GM12874 (cell line): Measurements from ENCODE around the gene NCKAP5.
A peak's percentile ranks its signal among the peaks of the same experiment; 100 is the strongest.

Source experiments
- TF ChIP-seq, protein P1 (sequence below): IDR thresholded peaks from 2 replicates; pipeline ENCODE4 v1.5.1; 2011; ENCODE audit warnings: low read depth, mild to moderate bottlenecking, control low read depth, low read length, moderate library complexity; ENCODE audit not compliant: insufficient read depth

Gene NCKAP5

DNA sequence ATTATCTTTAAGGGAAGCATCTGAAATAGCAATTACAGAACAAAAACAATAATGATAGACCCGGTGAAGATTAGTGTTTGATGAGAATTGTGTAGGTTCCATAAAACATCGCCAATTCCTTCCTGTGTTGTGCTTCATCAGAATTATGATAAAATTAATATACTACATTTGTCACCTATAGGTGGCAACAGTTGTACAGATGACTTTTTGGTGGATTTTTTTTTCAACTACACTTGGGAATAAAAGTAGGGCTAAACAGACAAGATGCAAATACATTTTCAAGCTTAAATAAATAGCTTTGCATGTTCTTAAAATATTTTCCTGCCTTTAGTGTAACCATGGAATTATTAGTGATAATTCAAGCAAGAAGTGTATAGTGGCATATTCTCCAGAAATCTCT is 891.3 kb downstream of the NCKAP5 start:
- TF ChIP-seq, protein P1, sequence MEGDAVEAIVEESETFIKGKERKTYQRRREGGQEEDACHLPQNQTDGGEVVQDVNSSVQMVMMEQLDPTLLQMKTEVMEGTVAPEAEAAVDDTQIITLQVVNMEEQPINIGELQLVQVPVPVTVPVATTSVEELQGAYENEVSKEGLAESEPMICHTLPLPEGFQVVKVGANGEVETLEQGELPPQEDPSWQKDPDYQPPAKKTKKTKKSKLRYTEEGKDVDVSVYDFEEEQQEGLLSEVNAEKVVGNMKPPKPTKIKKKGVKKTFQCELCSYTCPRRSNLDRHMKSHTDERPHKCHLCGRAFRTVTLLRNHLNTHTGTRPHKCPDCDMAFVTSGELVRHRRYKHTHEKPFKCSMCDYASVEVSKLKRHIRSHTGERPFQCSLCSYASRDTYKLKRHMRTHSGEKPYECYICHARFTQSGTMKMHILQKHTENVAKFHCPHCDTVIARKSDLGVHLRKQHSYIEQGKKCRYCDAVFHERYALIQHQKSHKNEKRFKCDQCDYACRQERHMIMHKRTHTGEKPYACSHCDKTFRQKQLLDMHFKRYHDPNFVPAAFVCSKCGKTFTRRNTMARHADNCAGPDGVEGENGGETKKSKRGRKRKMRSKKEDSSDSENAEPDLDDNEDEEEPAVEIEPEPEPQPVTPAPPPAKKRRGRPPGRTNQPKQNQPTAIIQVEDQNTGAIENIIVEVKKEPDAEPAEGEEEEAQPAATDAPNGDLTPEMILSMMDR = no peak

DNA sequence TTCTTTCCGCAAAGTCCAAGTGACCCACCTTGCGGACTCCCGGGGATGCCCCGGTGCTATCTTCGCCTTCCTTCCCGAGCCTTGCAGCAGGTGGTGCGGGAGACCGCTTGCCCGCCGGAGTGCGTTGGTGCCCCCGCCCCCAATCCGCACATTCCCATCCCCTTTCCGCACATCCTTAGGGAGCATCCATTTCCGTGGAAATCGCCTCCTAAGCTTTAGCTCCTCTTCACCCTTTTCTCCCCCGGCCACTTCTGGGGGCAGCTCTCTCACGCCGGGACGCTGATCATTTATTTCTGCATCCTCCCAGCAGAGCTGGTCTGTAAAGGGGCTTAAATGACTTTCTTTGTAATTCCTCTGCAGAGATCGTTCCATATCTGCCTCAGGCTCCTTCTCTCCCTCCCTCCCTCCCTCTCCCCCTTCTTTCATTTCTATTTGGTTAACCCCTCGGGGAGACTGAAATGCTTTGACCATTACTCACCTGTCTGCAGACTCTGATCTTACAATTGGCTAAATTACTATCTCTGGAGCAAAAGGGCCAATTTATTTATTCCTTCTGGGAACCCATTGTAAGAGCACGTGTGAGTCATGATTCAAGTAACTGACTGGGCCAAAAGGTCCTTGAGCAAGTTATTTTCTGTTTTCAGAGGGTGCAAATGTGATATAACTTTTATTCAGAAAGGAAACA is 897.0 kb downstream of the NCKAP5 start:
- TF ChIP-seq, protein P1 = no peak

DNA sequence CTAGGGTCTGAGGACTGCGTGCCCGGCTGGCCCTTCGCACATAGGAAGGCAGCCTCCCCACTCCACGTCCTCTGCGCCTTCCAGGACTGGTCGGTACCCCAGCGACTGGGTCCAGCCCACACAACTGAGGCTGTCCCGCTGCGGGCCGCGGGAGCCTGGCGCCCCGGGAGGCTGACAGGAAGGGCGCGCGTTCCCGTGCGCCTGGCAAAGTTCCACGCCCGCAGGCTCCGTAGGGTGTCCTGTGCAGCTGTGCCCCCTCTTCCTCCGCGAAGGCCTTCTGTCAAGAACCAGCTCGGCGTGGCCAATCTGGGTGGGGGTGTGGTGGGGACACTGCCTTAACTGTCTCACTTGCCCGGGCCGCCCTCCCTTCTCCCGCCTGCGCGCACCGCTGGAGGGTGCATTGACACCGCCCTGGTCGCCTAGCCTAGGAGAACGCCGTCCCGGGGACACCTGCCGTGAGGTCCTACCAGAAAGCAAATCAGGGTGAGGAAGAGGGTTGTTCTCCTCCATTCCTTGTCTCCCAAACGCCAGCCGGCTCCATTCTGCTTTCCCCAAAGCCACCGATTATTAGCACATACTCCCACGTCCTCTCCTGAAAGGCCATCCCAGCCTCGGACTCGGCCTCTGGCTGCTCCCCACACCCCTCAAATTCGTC is 897.6 kb downstream of the NCKAP5 start:
- TF ChIP-seq, protein P1 = no peak

DNA sequence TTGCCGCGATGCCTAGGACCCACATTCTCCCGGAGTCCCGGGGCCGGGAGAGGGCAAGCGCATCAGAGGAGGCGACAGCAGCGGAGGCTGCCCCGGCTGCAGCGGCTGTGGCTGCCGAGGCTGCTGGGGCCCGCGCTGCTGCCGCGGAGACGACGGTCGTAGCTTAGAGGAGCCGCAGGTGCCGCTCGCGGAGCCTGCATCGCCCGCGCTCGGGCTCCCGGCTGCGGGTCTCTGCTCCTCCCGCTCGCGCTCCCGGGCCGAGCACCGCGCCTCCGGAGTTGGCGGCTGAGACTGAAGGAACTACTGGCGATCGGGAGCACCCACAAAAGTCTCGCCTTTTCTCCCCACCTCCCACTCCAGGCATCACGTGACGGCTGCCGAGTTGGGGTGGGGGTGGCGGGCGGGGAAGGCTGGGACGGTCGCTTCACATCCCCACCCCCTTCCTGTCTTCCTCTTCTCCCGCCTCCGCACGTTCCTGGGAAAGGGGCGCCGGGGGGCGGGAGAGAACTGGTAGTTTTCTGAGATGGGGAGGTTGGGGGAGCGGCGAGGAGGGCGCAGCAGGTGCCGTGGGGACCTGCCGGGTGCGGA is 898.3 kb downstream of the NCKAP5 start, which contains the start of gene LYPD1:
Gene LYPD1, minus strand, starts transcription at position 298 of the 588 bp plus-strand sequence. Its CDS starts 273 bp downstream, at position 25.
- TF ChIP-seq, protein P1 = no peak

DNA sequence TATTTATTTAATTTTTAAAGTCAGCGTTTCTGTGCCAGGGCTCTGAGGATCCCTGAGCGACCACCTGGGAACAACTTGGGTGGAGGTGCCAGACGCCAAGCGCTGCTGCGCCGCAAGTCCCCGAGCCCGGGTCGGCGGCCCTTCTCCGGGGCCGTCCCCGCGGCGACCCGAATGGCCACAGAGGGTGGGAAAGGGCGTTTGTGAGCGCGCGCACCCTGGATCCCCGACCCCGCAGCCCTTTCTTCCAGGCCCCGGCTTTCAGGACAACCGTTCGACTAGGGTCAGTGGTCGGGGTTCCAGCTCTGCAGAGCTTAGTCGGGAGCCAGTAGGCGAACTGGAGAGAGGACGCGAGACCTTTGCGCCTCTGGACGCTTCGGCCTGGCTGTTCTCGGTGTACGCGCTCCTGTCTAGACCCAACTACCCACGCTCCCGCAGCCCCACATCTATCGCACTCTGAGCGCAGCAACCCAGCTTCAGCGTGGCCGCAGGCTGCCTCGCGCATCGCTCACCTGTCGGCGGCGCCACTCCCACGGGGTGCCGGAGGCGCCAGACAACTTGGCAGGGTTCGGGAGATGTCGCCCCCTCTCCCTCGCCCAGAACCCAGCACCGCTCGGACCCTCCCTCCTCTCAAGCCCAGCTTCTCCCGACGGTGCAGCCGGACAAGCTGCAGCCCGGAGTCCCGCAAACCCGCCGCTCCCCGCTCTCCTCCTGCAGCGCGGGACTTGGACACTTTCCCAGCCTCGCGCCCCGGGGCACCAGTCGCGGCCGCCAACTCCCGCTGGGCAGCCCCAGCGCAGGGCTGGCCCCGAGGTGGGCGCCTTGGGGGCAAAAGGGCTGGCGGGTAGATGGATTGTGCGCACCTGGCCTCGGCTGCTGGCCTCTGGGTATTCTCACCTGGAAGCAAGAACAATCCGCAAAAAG is 899.0 kb downstream of the NCKAP5 start:
- TF ChIP-seq, protein P1 = peak; percentile 42

DNA sequence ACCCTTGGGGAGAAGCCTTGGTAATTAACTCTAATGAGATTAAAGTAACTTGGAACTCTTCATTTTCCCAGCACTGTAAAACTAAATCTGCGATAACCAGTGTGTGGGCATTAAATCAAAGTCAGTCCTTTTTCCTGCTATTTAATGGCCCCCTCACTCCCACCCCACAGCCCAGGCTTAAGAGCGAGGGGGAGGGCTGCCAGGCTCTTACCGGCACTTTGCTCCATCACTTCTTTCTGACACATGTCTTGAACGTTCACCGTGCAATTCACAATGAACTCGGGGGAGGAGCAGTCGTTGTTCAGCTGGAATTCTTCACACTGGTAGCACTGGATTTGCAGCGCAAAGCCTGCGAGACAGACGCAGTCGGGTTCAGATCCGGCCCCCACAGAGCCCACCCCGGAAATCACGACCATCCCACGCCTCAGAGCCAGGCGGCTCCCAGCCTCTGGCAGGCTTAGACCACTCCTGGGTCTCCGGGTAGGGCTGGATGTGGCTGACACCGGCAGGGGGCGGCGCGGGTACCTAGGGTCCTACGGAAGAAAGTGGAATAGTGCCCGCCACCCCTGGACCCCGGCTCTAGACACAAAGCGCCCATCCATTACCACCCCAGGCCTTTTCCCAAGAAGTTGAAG is 900.0 kb downstream of the NCKAP5 start:
- TF ChIP-seq, protein P1 = peak; percentile 30

DNA sequence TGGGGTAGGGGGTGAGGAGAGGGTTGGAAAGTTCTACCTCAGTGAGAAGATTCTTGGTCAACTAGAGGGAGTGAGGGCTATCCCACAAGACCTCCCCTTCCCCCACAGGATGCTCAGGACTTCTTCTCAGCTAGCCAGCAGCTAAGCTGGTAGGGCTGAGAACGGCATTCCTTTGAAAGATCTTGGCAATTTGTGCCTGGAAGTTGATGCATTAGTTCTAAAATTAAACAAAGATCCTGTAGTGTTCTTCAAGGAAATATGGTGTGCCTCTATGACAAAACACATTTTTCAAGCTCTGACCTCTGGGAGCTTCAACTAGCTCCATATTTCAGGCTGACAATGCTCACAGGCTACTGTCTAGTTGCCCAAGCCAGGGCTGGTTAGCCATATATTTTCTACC is 900.6 kb downstream of the NCKAP5 start:
- TF ChIP-seq, protein P1 = no peak
